K562 (cell line): ENCODE results near the gene OR51G1. TPM values are rescaled to one million over a fixed set of nuclear protein-coding genes. Genes with fewer than 3 reads are reported as not detected.

ENCODE experiments used
- POLR3G ChIP-seq: IDR thresholded peaks from 2 replicates; pipeline ENCODE4 v1.6.1; 2011; ENCODE audit not compliant: insufficient read length, insufficient replicate concordance; ENCODE audit errors: extremely low read depth
- SOX6 ChIP-seq: fragments of 450-650 bp; IDR thresholded peaks from 2 replicates; pipeline ENCODE4 v1.6.1; 2014; ENCODE audit warnings: mild to moderate bottlenecking
- SREBF1 ChIP-seq: fragments of 150-350 bp; IDR thresholded peaks from 2 replicates; pipeline ENCODE4 v1.6.1; 2014; ENCODE audit warnings: antibody characterized with exemption, low read depth, low read length, borderline replicate concordance
- ZBTB40 ChIP-seq, 2 experiments: fragments of 450-650 bp in 1 of 2; sonication (generic) in 1 of 2; formaldehyde crosslinking in 1 of 2; IDR thresholded peaks; 2 replicates each; pipeline versions ENCODE4 v1.7.1 to v1.9.0; 2016 to 2022; ENCODE audit warnings: inconsistent platforms in 1 of 2, mild to moderate bottlenecking in 1 of 2, missing genetic modification reagents in 1 of 2
- polyA plus RNA-seq, 8 experiments: library from polyadenylated mRNA; depleted of rRNA in 4 of 8; stranded (reverse) in 5 of 8; unstranded in 3 of 8; fragments of >200 nt; fragmentation: Nextera tagmentation in 2 of 8; fragmentation: Illumina TruSeq in 1 of 8; extraction: Ambion mirVana in 2 of 8; extraction: Trizol in 1 of 8; gene quantifications; 2 replicates each; pipeline versions ENCODE4 v1.2.1 to v1.2.3, GENCODE V29; 2011 to 2014; ENCODE audit warnings: inconsistent platforms in 1 of 8, missing spikeins in 1 of 8
- total RNA-seq, 7 experiments: library from RNA; depleted of rRNA in 6 of 7; stranded (reverse); fragments of >200 nt in 6 of 7; fragmentation: Illumina TruSeq in 2 of 7; extraction: Trizol in 2 of 7; gene quantifications; 2 replicates each; pipeline versions ENCODE4 v1.2.1 to v1.2.3, GENCODE V29; 2011 to 2021; ENCODE audit warnings: low replicate concordance in 1 of 7

Gene OR51G1
- total and polyA plus RNA-seq, 9 of the 15 experiments (the other 6 are each of a cell fraction or from before 2014, with no cell fraction given) = not detected

GRCh38 chr11:4962816-4963215, 38.7 kb upstream of the OR51G1 start (continued):
- no peak for TF ChIP-seq ZBTB40 (IDR thresholded peaks at IDR 0.05)
- no peak for TF ChIP-seq ZBTB40 (CRISPR knock-in tag; IDR thresholded peaks at IDR 0.05)
- TF ChIP-seq SOX6 = no peak
- no peak for TF ChIP-seq SREBF1
- no peak for TF ChIP-seq POLR3G
